EL (cell line): ENCODE results near the gene LCNL1.

Experiments
- DNase-seq: peaks from one replicate; pipeline ENCODE4 v3.0.0-alpha.2; 2016

The LCNL1 gene

GRCh38 chr9:136982232-136983051 lies at the start of gene LCNL1:
Gene LCNL1, plus strand, starts transcription at chr9:136982993. Its CDS starts 594 bp downstream, at chr9:136983587.
- DNase-seq: no peak

DNA sequence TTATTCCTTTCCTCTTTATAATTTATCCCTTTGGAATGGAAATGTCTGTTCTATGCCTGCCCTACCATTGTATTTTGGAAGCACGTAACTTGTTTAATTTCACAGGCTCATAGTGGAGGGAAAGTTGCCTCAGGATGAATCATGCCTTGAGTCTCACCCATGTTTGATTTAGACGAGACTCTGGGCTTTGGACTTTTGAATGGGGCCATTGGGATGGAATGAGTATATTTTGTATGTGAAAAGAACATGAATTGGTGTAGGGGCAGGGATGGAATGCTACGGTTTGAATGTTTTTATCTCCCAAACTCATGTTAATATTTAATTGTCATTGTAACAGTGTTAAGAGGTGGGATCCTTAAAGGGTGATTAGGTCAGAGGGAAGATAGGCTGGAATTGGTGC lies 48.5 kb upstream of the LCNL1 start:
- no peak for DNase-seq

DNA sequence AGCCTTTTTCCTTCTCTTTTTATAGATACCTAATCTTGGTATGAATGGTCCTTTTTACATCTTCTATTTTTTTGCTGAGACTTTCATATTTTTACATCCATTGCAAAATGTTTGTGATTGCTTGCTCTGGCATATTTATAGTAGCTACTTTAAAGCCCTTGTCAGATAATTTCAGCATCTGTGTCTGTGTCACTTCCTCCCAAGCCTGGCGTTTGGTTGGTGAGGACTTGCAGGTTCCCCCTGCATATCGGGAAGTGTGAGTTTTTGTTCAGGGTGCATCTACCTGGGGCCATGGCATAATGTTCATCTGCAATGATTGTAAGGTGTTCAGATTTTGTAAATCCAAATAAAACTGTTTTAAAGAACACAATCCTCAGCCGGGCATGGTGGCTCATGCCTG lies 47.1 kb upstream of the LCNL1 start:
- DNase-seq: no peak

GRCh38 chr9:136936645-136937170 lies 46.1 kb upstream of the LCNL1 start:
- DNase-seq: no peak

DNA sequence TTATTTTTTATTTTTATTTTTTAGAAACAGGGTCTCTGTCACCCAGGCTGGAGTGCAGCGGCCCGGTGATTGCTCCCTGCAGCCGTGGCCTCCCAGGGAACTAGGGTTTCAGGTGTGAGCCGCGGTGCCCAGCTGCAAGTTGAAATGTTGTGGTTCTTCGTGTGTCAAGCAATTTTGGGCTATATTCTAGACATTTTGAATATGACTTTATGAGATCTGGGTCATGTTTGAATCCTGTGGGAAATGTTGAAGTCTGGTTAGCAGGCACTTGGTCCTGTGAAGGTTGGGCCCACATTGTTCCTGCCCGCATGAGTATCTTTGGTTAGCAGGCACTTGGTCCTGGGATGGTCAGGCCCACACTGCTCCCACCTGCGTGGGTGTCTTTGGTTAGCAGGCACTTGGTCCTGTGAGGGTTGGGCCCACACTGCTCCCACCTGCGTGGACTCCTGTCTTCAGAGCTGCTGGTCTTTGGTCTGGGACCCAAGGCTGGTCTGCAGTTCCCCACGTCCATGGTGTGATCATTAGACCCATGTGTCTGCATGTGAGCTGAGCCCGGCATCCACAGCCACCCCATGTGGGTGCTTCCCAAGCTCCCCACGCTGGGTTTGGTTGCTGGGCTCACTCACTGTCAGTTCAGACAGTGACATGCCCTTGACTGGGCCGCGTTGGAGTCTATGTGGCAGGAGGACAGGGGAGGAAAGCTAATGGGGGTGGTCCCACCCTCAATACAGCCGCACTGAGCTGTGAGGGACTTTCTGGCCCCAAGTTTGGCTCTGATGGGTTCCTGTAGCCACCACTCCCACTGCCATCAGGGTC lies 45.4 kb upstream of the LCNL1 start:
- DNase-seq: no peak

- DNase-seq: no peak
Measured at GRCh38 chr9:136939431-136939995, 43.3 kb upstream of the LCNL1 start.

DNA sequence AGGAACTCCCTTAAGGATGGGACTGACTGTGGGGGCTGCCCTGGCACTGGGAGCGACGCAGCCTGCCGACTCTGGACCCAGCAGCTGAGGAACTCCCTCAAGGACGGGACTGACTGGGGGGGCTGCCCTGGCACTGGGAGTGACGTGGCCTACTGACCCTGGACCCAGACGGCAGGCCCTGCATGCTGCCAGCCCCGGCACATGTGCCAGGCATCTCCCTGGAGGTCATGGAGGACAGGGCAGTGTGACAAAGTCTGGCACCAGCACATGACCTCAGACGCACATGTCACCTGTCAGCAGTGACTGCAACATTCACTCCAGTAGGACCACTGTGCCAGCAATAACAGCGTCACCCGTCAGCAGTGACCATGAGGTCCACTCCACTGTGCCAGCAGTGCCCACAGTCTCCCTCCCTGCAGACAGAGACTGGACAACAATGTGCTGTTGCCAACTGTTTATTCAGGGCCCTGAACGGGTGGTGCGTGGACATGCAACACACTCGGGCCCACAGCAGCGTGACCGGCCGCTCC lies 42.7 kb upstream of the LCNL1 start:
- no peak for DNase-seq

DNA sequence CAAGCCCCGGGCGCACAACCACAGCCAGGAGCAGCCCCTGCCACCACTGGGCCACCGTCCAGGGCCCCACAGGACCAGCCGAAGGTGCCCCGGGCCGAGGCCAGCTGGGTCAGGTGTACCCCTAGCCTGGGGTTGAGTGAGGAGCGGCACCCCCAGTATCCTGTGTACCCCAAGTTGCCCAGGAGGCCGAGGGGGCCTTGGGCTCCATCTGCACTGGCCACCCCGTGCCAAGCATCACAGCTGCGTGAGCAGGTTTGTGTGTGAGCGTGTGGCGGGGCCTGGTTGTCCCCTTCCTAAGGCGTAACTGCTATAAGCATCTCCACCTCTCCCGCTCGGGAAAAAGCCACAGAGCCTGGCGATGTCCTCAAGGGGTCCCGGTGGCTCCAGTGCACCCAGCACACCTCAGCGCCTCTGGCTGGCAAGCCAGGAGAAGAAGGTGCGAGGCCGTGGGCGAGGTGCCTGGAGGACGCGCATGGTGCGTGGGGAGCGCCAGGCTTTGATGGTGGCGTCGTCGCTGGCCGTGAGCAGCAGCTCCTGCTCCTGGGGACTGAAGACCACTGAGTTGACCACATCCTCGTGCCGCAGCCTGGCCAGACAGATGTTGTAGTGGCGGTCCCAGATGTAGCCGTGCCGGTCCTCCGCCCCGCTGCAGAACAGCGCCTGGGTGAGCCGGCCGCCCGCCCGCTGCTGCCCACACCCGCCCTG lies 42.1 kb upstream of the LCNL1 start:
- DNase-seq: no peak

DNA sequence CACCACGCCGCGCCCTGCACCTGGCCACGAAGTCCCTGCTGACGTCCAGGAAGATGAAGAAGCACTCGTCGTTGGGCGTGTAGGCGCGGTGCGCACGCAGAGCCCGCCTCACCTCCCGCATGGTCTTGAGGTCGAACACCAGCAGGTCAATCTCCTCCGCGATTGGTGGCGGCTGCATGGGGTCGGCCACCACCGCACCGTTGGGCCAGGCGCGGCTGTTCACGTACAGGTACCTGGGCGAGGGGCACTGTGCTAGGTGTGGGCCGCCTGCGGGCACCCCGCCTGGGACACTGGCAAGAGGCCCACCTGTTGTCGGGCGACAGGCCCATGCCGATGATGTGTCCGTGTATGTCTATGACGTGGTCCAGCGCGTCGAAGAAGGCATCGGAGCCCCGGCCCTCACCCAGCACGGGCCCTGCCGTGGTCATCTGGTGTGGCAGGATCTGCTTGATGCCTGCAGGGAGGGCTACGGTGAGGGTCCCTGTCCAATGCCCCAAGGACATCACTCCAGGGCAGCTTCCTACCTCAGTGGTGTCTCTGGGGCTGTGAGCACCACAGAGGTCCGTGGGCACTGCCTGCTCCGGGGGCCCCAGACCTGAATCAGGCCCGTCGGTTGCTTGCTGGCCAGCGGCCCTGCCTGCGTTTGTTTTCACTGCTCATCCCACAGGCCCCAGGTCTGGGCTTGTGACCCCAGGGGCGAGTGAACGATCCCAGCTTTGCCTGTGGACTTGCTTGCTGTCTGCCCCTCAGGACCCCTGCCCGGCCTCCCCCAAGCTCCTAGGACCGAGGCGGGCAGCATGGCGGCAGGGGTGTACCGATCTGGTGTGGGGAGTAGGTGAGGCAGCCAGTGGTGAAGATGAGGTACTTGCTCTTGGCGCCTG lies 41.3 kb upstream of the LCNL1 start:
- DNase-seq: no peak

DNA sequence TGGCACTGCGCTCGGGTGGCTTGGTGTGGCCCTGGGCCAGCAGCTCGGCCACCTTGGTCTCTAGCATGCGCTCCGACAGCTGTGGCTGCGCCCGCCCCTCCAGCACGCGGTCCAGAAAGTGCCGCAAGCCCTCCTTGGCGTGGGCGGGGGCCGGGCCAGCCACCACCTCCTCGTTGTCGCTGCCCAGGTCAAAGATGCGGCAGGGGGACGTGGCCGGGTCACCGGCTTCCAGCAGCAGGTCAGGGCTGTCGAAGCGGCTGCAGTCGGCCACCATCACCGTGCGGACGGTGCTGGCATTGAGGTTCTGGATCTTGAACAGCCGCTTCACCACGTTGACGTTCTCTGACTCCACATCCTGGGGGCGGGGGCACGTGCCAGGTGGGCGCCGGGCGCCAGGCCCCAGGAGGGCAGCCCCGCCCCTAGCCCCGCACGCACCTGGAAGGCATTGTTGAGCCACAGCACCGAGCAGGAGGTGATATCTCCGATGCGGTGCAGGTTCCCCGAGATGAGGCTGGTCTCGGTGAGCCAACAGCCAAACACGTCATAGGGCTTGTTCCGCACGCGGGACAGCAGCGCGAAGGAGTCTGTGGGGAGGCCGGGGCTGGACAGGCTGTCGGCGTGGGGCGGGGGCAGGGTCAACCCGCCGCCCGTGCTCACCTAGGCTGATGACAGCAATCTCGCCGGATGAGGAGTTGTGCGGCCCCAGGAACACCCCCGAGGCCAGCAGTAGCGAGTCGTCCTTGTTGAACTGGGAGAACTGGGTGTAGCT lies 40.5 kb upstream of the LCNL1 start:
- no peak for DNase-seq

DNA sequence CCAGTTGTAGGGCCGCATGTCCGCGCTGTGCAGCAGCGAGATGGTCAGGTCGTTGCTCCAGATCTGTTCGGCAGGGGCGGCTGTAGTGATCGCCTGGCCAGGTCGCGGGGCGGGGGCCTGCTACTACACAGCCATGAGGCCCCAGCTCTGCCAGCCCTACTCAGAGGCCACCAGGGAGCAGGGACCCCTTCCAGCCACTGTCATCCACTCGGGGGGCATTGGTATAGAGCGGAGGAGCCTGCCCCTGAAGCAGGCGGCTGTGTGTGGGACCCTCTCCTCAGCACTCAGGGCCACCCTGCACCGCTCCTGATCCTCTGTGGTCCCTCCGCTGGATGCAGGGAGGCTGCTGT lies 39.9 kb upstream of the LCNL1 start:
- DNase-seq: no peak

GRCh38 chr9:136943291-136944211 lies 39.2 kb upstream of the LCNL1 start:
- DNase-seq: peak; percentile 39

GRCh38 chr9:136944212-136944518 lies 38.6 kb upstream of the LCNL1 start:
- peak; percentile 61 for DNase-seq

DNA sequence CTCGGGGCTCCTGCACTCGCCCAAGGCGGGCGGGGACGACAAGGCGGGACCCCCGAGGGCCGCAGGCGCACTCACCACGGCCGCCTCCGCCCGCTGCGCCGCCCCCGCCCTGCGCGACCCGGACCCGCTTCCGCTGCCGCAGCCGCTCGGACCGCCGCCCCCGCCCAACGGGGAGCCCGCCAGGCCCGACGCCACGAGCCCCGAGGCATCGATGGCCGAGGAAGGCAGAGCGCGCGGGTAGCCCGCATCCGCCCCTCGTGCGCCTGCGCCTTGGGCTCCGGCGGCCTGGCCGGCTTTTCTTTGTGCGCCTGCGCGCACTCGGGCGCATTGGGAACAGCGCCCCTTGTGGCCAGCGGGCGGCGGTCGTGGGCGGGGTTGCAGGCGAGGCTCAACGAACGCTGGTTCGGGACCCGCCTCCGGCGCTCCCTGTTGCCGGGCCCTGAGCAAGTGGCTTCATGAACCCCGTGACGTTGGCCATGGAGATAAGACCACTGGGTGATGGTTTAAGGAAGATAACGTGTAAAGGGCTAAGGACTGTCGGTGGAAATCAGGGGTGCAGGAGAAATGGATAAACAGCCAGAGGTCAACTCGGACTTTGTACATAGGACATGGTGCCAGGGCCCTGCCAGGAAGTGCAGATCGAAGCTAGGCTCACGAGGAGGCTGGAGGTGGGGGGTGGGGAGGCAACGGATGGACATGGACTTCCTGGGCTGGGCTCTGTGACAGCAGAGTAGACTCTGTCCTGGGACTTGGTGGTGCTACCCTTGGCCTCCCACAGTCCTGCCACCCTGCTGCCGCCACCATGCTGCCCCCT lies 38.1 kb upstream of the LCNL1 start, which contains the start of the genes C8G and FBXW5:
TSS of gene C8G (plus strand) at position 725 of the 814 bp plus-strand sequence. CDS start at position 803, 78 bp downstream.
TSS of gene FBXW5 (minus strand) at position 220 of the 814 bp plus-strand sequence. CDS start 655 bp downstream, outside the sequence.
- peak; percentile 93 for DNase-seq

- no peak for DNase-seq
Measured at GRCh38 chr9:136945333-136946227, 37.2 kb upstream of the LCNL1 start.

GRCh38 chr9:136946228-136947027 lies 36.4 kb upstream of the LCNL1 start:
- DNase-seq: no peak
